Colonic mucosa (tissue), 4 donors: ENCODE data around the gene KIF22. TPM values are rescaled to one million over a fixed set of nuclear protein-coding genes. Genes with fewer than 3 reads are reported as not detected.
A peak's percentile ranks its signal among the peaks of the same experiment; 100 is the strongest.
"Not testable (repeated sequence)": the region's sequence is repeated elsewhere in the genome, so short reads cannot be mapped to it uniquely, and the experiment has no call there.

Experiments used
- DNase-seq: peaks from one replicate; pipeline ENCODE4 v3.0.0-alpha.2; 2020
- H3K27ac ChIP-seq: fragments of 200-600 bp; one replicate; pipeline ENCODE4 v1.8.0; 2021
- H3K27me3 ChIP-seq: fragments of 200-600 bp; one replicate; pipeline ENCODE4 v1.8.0; 2021
- H3K36me3 ChIP-seq: fragments of 200-600 bp; one replicate; pipeline ENCODE4 v1.8.0; 2021
- H3K4me1 ChIP-seq: fragments of 200-600 bp; one replicate; pipeline ENCODE4 v1.8.0; 2021; ENCODE audit warnings: mild to moderate bottlenecking
- H3K4me3 ChIP-seq: fragments of 200-600 bp; one replicate; pipeline ENCODE4 v1.8.0; 2021
- H3K9ac ChIP-seq, 2 donors: one replicate each; pipeline ENCODE4 v1.7.0; 2013; ENCODE audit warnings: control low read depth in 2 of 2, low read depth in 2 of 2, low read length in 2 of 2
- H3K9me3 ChIP-seq: fragments of 200-600 bp; one replicate; pipeline ENCODE4 v1.8.0; 2021
- intact Hi-C: fragments of 100-400 bp; cut with DNase I; formaldehyde crosslinking; loops from one replicate; pipeline ENCODE4 v1.14.1; 2022
- total RNA-seq, 2 donors: library from RNA; stranded (reverse); fragmentation: NEBNext Ultra II Directional in 1 of 2; extraction: Animal tissue kit (Norgen Biotek cat#: 25700) in 1 of 2; gene quantifications; one replicate each; pipeline ENCODE4 v1.2.1, GENCODE V29; 2021
- TF ChIP-seq, protein P1 (sequence below): fragments of 200-600 bp; IDR thresholded peaks from one replicate; pipeline ENCODE4 v1.8.0; 2022; ENCODE audit warnings: antibody characterized with exemption, mild to moderate bottlenecking
- donor health status: healthy.
- donor health status: DM: no; HTN: no; CAD: no.
- donor health status: DM: no; HTN: no; CAD: no.

Gene KIF22
- total RNA-seq, 2 donors from 2014 or later = 60.7 to 150 TPM

DNA sequence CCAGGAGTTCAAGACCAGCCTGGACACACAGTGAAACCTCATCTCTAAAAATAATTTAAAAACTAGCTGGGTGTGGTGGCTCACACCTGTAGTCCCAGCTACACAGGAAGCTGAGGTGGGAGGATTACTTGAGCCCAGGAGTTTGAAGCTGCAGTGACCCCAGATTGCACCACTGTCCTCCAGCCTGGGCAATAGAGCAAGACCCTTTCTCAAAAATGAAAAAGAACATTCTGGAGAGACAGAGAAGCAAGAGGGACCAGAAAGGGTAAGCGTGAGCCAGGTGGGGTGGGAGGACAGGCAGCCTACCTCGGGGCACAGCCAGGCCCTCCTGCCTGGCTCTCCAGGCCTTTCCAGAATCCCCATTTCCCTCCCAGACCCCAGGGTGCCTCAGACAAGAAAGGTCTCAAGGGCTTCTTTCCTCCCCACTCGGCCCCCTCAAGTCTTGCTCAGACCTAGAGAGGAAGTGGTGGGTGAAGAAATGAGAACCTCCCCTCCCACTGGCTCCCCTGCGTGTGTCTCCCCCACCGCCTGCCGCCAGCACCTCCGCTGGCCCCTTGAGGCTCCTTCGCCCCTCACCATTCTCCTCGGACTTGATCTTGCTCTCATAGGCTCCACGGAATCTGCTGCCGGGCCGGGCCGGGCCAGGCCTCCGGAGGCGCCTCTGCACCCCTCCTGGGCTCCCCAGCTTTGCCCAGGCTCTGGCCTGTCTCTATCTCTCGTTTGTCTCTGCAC, 45.3 kb upstream of the KIF22 start:
- Histone ChIP-seq H3K9ac (peak overlapping the region; percentile 32 to 38), H3K27me3 (no peaks in the 10 kb centered on the region), H3K36me3 (no peaks in the 10 kb centered on the region), H3K4me3 (peak overlapping the region; percentile 37), H3K27ac (peak overlapping the region; percentile 16), H3K9me3 (no peaks in the 10 kb centered on the region), H3K4me1 (no peaks in the 10 kb centered on the region)
- peak; percentile 29 for DNase-seq
- TF ChIP-seq, protein P1, sequence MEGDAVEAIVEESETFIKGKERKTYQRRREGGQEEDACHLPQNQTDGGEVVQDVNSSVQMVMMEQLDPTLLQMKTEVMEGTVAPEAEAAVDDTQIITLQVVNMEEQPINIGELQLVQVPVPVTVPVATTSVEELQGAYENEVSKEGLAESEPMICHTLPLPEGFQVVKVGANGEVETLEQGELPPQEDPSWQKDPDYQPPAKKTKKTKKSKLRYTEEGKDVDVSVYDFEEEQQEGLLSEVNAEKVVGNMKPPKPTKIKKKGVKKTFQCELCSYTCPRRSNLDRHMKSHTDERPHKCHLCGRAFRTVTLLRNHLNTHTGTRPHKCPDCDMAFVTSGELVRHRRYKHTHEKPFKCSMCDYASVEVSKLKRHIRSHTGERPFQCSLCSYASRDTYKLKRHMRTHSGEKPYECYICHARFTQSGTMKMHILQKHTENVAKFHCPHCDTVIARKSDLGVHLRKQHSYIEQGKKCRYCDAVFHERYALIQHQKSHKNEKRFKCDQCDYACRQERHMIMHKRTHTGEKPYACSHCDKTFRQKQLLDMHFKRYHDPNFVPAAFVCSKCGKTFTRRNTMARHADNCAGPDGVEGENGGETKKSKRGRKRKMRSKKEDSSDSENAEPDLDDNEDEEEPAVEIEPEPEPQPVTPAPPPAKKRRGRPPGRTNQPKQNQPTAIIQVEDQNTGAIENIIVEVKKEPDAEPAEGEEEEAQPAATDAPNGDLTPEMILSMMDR = no peak
- intact Hi-C loops = no loop called here

DNA sequence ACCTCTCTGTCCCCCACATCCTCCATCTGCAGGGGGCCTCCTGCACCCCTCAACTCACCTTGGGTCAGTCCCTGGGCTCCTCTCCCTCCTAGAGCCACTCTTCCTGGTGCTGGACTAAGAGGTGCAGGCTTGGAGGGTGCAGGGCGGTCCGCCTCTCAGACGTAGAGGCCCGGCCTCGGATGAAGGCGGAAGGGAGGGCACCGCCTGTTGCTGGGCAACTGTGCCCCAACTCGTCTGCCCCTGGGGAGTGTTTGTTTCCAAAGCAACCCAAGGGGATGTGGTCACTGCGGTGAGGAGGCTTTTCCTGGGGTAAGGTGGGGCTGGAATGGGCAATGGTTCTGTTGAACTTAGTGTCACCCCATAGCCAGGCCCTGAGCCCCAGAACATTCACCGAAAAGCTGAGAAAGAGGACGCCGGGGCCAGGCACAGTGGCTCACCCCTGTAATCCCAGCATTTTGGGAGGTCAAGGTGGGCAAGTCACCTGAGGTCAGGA, 44.7 kb upstream of the KIF22 start, which contains the start of gene C16orf54:
TSS of gene C16orf54 (minus strand) at position 138 of the 493 bp plus-strand sequence. CDS start 1,039 bp downstream, outside the sequence.
- TF ChIP-seq, protein P1 = no peak
- no peaks in the 10 kb centered on the region for H3K9me3 ChIP-seq
- no peaks in the 10 kb centered on the region for H3K27me3 ChIP-seq
- no peaks in the 10 kb centered on the region for H3K36me3 ChIP-seq
- H3K4me3 ChIP-seq = peak within 1 kb of the TSS; percentile 37
- intact Hi-C loops = no loop called here
- peak within 1 kb of the TSS; percentile 38 to 46 for H3K9ac ChIP-seq
- H3K27ac ChIP-seq = peak within 1 kb of the TSS; percentile 16
- DNase-seq = peak; percentile 73
- no peaks in the 10 kb centered on the region for H3K4me1 ChIP-seq

- intact Hi-C loops, DNase-seq, H3K4me3 ChIP-seq: not testable (repeated sequence)
Observed at GRCh38 chr16:29746518-29746917, 44.0 kb upstream of the KIF22 start.

GRCh38 chr16:29747947-29748759, 42.4 kb upstream of the KIF22 start:
- Histone ChIP-seq H3K4me1 (no peaks in the 10 kb centered on the region), H3K4me3 (no peak overlapping the region), H3K27me3 (no peaks in the 10 kb centered on the region), H3K36me3 (no peaks in the 10 kb centered on the region), H3K27ac (peak overlapping the region; percentile 62), H3K9ac (peak overlapping the region; percentile 12 to 43), H3K9me3 (no peaks in the 10 kb centered on the region)
- intact Hi-C loops = no loop called here
- TF ChIP-seq, protein P1 = no peak
- DNase-seq = peak; percentile 27

More at GRCh38 chr16:29746518-29746917, 44.0 kb upstream of the KIF22 start:
- H3K9me3 ChIP-seq, H3K4me1 ChIP-seq, H3K27me3 ChIP-seq, H3K36me3 ChIP-seq: not testable (repeated sequence)
- H3K9ac ChIP-seq = peak overlapping the region in 1 of 2 donors; percentile 19
- peak overlapping the region; percentile 16 for H3K27ac ChIP-seq

- peak overlapping the region; percentile 62 for H3K27ac ChIP-seq
Observed at GRCh38 chr16:29748760-29749149, 41.8 kb upstream of the KIF22 start.

DNA sequence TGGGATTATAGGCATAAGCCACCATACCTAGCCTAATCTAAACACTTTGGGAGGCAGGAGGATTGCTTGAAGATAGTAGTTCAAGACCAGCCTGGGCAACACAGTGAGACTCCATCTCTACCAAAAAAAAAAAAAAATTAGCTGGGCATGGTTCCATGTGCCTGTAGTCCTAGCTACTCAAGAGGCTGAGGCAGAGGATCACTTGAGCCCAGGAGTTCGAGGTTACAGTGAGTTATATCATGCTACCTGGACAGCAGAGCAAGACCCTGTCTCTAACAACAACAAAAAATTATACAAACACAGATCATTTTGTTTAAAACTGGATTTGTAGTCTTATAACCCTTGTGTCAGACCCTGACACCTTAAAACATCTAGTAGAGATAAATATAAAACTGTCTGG, 37.0 kb upstream of the KIF22 start:
- no peaks in the 10 kb centered on the region for H3K4me1 ChIP-seq
- TF ChIP-seq, protein P1 = no peak
- intact Hi-C loops = no loop called here

More at GRCh38 chr16:29748760-29749149, 41.8 kb upstream of the KIF22 start:
- H3K27me3 ChIP-seq, H3K9ac ChIP-seq, H3K4me1 ChIP-seq, H3K9me3 ChIP-seq, DNase-seq, H3K36me3 ChIP-seq, intact Hi-C loops, H3K4me3 ChIP-seq: not testable (repeated sequence)

More for the DNA sequence above, 37.0 kb upstream of the KIF22 start:
- no peak overlapping the region for H3K9ac ChIP-seq
- no peak overlapping the region for H3K27ac ChIP-seq
- no peak for DNase-seq
- H3K36me3 ChIP-seq = no peaks in the 10 kb centered on the region
- no peaks in the 10 kb centered on the region for H3K27me3 ChIP-seq
- H3K9me3 ChIP-seq = no peaks in the 10 kb centered on the region
- H3K4me3 ChIP-seq = no peak overlapping the region
